ENCODE results near the gene PLA2G12A.
A peak's percentile ranks its signal among the peaks of the same experiment; 100 is the strongest.

Gene PLA2G12A

GRCh38 chr4:109735566-109736365, 5.9 kb upstream of the PLA2G12A start:
- no peaks in the 10 kb centered on the region for H4K20me1 ChIP-seq (ENCODE audit: low read depth, low read length)
- no peak overlapping the region for H3K27ac ChIP-seq (ENCODE audit: low read depth, low read length)
- no peaks in the 10 kb centered on the region for H3K27me3 ChIP-seq (ENCODE audit: low read length)
- H3K79me2 ChIP-seq (ENCODE audit: insufficient read depth, low read length): no peaks in the 10 kb centered on the region
- H3K4me3 ChIP-seq (ENCODE audit: insufficient read depth, low read length, poor library complexity, severe bottlenecking): no peak overlapping the region
- TF ChIP-seq EZH2phosphoT487 (conservative IDR thresholded peaks at IDR 0.05; ENCODE audit: low read length) (no peak), CTCF (IDR thresholded peaks at IDR 0.05; ENCODE audit: insufficient read depth, low read length, poor library complexity, severe bottlenecking) (no peak)
- no peak overlapping the region for H2AFZ ChIP-seq (ENCODE audit: low read depth, low read length, severe bottlenecking)
- H3K36me3 ChIP-seq (ENCODE audit: low read length): no peaks in the 10 kb centered on the region
- H3K9ac ChIP-seq (ENCODE audit: low read length): no peak overlapping the region
- no peaks in the 10 kb centered on the region for H3K9me2 ChIP-seq (replicated peaks; ENCODE audit: insufficient read depth, low read length)
- no peaks in the 10 kb centered on the region for H3K9me3 ChIP-seq (ENCODE audit: insufficient read depth, low read length)
- no peaks in the 10 kb centered on the region for H3F3A ChIP-seq (ENCODE audit: insufficient read depth)
- no peak overlapping the region for H3K4me2 ChIP-seq (ENCODE audit: low read depth, low read length, poor library complexity, severe bottlenecking)

GRCh38 chr4:109733728-109734127, 3.9 kb upstream of the PLA2G12A start:
- TF ChIP-seq CTCF (IDR thresholded peaks at IDR 0.05; ENCODE audit: insufficient read depth, low read length, poor library complexity, severe bottlenecking) (no peak), EZH2phosphoT487 (conservative IDR thresholded peaks at IDR 0.05; ENCODE audit: low read length) (no peak)
- Histone ChIP-seq H3K4me3 (ENCODE audit: insufficient read depth, low read length, poor library complexity, severe bottlenecking) (no peak overlapping the region), H2AFZ (ENCODE audit: low read depth, low read length, severe bottlenecking) (no peak overlapping the region)

GRCh38 chr4:109730619-109731545, 1.0 kb upstream of the PLA2G12A start:
- Histone ChIP-seq H4K20me1 (ENCODE audit: low read depth, low read length) (no peaks in the 10 kb centered on the region), H3K4me3 (ENCODE audit: insufficient read depth, low read length, poor library complexity, severe bottlenecking) (peak overlapping the region; percentile 77), H3K4me2 (ENCODE audit: low read depth, low read length, poor library complexity, severe bottlenecking) (peak overlapping the region; percentile 87), H3K9me2 (replicated peaks; ENCODE audit: insufficient read depth, low read length) (no peaks in the 10 kb centered on the region), H3K27ac (ENCODE audit: low read depth, low read length) (no peak overlapping the region), H3K9me3 (ENCODE audit: insufficient read depth, low read length) (no peaks in the 10 kb centered on the region), H2AFZ (ENCODE audit: low read depth, low read length, severe bottlenecking) (peak overlapping the region; percentile 98), H3K36me3 (ENCODE audit: low read length) (no peaks in the 10 kb centered on the region), H3K27me3 (ENCODE audit: low read length) (no peaks in the 10 kb centered on the region), H3K79me2 (ENCODE audit: insufficient read depth, low read length) (peaks cover 14% of the 10 kb centered on the region), H3K9ac (ENCODE audit: low read length) (peak overlapping the region; percentile 69), H3F3A (ENCODE audit: insufficient read depth) (no peaks in the 10 kb centered on the region)
- TF ChIP-seq CTCF (IDR thresholded peaks at IDR 0.05; ENCODE audit: insufficient read depth, low read length, poor library complexity, severe bottlenecking) (no peak), EZH2phosphoT487 (conservative IDR thresholded peaks at IDR 0.05; ENCODE audit: low read length) (no peak)

More at GRCh38 chr4:109733728-109734127, 3.9 kb upstream of the PLA2G12A start:
- no peak overlapping the region for H3K27ac ChIP-seq (ENCODE audit: low read depth, low read length)
- H3K9ac ChIP-seq (ENCODE audit: low read length): no peak overlapping the region
- no peak overlapping the region for H3K4me2 ChIP-seq (ENCODE audit: low read depth, low read length, poor library complexity, severe bottlenecking)
- no peaks in the 10 kb centered on the region for H3K9me3 ChIP-seq (ENCODE audit: insufficient read depth, low read length)
- peaks cover 4% of the 10 kb centered on the region; the same call in 1 of the 2 replicates for H3K79me2 ChIP-seq (ENCODE audit: insufficient read depth, low read length)
- no peaks in the 10 kb centered on the region for H4K20me1 ChIP-seq (ENCODE audit: low read depth, low read length)
- no peaks in the 10 kb centered on the region for H3K27me3 ChIP-seq (ENCODE audit: low read length)
- no peaks in the 10 kb centered on the region for H3K9me2 ChIP-seq (replicated peaks; ENCODE audit: insufficient read depth, low read length)
- no peaks in the 10 kb centered on the region for H3K36me3 ChIP-seq (ENCODE audit: low read length)
- H3F3A ChIP-seq (ENCODE audit: insufficient read depth): no peaks in the 10 kb centered on the region

Measured in SU-DHL-6 (cell line).